Muscle layer of duodenum (tissue), 2 donors: ENCODE measurements around the gene CDY2B.
"Not testable (repeated sequence)": the region's sequence is repeated elsewhere in the genome, so short reads cannot be mapped to it uniquely, and the experiment has no call there.

Source experiments
- H3K27ac ChIP-seq: one replicate; pipeline ENCODE4 v1.7.0; 2013; ENCODE audit warnings: mild to moderate bottlenecking, low read length
- H3K27me3 ChIP-seq: one replicate; pipeline ENCODE4 v1.7.0; 2013; ENCODE audit warnings: low read depth, mild to moderate bottlenecking, control low read depth, low read length
- H3K36me3 ChIP-seq, 2 donors: one replicate each; pipeline ENCODE4 v1.7.0; 2013; ENCODE audit warnings: low read length in 2 of 2, control low read depth in 1 of 2, mild to moderate bottlenecking in 1 of 2; ENCODE audit not compliant: insufficient read depth in 2 of 2, control insufficient read depth in 1 of 2
- H3K4me1 ChIP-seq, 2 donors: one replicate each; pipeline ENCODE4 v1.7.0; 2013; ENCODE audit warnings: low read length in 2 of 2, mild to moderate bottlenecking in 2 of 2, control low read depth in 1 of 2, moderate library complexity in 1 of 2; ENCODE audit not compliant: insufficient read depth in 2 of 2, control insufficient read depth in 1 of 2
- H3K4me3 ChIP-seq, 2 donors: one replicate each; pipeline ENCODE4 v1.7.0; 2013; ENCODE audit warnings: low read length in 2 of 2, low read depth in 1 of 2, mild to moderate bottlenecking in 1 of 2
- H3K9me3 ChIP-seq, 2 donors: one replicate each; pipeline ENCODE4 v1.7.0; 2013; ENCODE audit warnings: low read length in 2 of 2, control low read depth in 1 of 2, mild to moderate bottlenecking in 1 of 2; ENCODE audit not compliant: control insufficient read depth in 1 of 2
- donor health status: healthy.

CDY2B gene

GRCh38 chrY:17856508-17856907, 23.5 kb downstream of the CDY2B start:
- H3K4me3 ChIP-seq, H3K36me3 ChIP-seq, H3K4me1 ChIP-seq, H3K27ac ChIP-seq, H3K9me3 ChIP-seq, H3K27me3 ChIP-seq: not testable (repeated sequence)

- H3K4me3 ChIP-seq, H3K27me3 ChIP-seq, H3K36me3 ChIP-seq, H3K4me1 ChIP-seq, H3K27ac ChIP-seq, H3K9me3 ChIP-seq: not testable (repeated sequence)
Measured at GRCh38 chrY:17849131-17849530, 30.9 kb downstream of the CDY2B start.

- H3K27ac ChIP-seq, H3K36me3 ChIP-seq, H3K27me3 ChIP-seq, H3K9me3 ChIP-seq, H3K4me3 ChIP-seq, H3K4me1 ChIP-seq: not testable (repeated sequence)
Measured at GRCh38 chrY:17832149-17832548, 47.9 kb downstream of the CDY2B start.
